SW480 (cell line): Measurements from ENCODE around the gene EFNA4.

Experiments used
- DNase-seq: peaks from one replicate; pipeline ENCODE4 v3.0.0-alpha.2; 2016; ENCODE audit warnings: low spot score

Gene EFNA4

DNA sequence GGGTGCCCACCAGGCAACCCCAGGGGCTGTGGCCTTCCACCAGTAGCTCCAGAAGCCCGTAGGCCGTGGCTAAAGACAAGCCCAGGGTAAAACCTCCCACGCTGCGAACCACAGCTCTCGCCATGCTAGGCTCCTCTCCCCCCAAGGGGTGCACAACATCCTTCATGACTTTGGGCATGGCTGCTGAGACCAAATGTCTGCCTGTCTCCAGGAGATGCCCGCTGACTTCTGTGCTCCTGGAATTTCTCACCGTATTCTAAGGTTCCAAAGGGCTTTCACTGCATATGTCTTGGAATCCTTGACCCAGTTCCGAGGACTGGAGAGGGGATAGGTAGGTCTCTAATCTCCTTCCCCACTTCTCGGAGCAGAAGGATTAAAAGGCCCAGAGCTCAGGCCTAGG lies 30.0 kb upstream of the EFNA4 start, which contains the start of the genes DCST1 and DCST2:
Gene DCST1 (plus strand): TSS at position 301 of the 400 bp plus-strand sequence. CDS start 213 bp downstream, outside the sequence.
Gene DCST2 (minus strand): TSS at position 258 of the 400 bp plus-strand sequence. CDS start 80 bp downstream, at position 178.
- no peak for DNase-seq

DNA sequence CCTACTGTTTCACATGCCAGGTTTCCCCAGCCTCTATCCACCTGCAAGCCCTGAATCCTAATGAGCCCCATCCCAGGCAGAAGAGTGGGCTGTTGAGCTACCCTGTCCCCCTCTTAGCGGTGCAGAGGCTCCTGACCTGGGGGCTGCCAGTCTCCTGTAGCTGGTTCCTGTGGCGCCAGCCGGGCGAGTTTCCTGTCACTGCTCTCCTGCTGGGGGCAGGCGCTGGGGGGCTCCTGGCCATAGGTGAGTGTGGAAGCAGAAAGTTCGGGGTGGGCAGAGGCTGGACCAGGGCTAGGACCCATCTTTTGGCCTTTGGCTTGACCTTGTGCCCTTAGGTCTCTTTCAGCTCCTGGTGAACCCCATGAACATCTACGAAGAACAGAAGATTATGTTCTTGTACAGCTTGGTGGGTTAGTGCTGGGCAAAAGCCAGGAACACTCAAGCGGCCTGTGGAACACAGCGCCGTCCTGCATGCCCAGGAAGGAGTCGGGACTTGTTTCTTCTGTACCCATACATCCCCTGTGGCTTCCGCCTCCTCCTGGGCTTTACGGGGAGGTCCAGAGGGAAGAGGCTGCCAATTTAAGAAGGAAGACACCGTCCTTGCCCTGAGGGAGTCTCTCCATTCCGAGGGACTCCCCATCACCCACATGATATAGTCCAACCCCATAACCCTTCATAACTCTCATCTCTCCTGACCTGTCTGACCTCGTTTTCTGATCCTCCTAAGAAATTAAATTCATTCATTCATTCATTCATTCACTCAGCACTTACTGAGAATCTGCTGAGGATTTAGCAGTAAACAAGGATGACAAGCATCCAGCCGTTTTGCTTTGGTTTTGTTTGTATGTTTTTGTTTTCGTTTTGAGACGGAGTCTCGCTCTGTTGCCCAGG lies 29.0 kb upstream of the EFNA4 start:
- no peak for DNase-seq

GRCh38 chr1:155035936-155036335 lies 27.6 kb upstream of the EFNA4 start:
- no peak for DNase-seq

- DNase-seq = no peak
Measured at GRCh38 chr1:155037043-155037442, 26.5 kb upstream of the EFNA4 start.

DNA sequence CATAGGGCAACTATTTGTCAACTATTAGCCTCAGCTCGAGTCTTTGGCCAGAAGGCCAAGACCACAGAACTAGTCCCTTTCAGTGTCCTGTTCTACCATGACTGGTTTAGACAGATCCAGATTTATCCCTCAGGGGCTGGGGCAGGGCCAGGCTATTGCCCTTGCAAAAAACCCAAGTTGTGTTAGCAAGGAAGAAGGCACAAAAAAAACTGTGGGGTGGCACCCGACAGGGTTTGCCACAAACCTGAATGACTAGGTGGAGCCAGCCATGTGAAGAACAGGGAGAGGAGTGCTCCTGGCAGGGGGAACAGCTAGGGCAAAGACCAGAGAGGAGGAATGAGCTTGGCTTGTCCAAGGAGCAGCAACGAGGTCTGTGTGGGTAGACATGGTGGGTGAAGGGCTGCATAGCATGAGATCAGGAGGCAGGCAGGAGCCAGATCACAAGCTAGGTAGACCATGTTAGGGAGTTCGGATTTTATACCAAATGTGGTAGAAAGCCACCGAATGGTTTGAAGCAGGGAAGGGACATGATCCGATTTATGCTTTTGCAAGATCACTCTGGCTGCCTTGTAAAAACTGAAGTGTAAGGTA lies 25.6 kb upstream of the EFNA4 start:
- DNase-seq = no peak

DNA sequence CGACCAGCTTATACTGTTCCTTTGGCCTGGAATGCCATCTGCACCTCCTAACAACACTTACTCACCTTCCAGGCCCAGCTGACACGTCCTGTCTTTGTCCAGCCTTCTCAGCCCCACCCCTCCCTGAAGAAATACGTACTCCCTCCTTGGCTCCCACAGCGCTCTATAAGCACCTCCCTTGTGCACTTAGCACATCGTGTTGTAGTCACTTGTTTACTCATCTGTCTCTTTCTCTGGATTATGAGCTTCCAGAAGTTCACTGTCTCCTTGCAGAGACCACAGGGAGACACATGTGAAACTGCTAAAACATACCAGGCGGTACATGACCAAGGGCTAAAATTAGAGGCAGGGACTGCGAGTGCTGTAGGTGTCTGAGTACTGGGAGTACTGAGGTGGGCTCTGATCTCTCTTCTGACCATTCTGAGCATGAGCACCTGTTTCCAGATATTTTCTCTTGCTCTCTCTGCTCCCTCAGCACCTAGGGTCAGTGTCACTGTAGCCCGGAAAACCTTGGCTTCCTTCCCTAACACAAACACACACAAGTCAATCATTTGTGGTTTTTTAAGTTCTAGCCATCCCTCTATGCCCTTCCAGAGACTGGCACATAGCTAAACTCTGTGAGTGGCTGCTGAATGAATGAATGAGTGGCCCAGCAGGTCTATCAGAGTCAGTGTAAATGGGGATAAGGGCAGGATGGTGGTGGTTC lies 24.8 kb upstream of the EFNA4 start:
- DNase-seq = no peak

DNA sequence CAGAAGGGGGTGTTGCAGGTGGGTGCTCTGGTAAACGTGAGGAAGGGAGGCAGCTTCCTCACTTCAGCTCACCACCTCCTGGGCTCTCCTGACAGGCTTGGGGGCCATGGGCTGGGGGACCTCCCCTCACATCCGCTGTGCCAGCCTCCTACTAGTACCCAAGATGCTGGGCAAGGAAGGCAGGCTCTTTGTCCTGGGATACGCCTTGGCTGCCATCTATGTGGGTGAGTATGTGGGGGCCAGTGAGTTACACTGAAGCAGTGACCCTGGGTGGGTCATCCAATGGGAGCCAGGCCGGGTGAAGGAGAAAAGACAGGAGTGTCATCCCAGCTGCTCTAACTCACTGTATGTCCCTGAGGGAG lies 24.3 kb upstream of the EFNA4 start:
- DNase-seq = no peak

GRCh38 chr1:155040358-155041093 lies 23.0 kb upstream of the EFNA4 start:
- DNase-seq = no peak

GRCh38 chr1:155042789-155043188 lies 20.8 kb upstream of the EFNA4 start:
- DNase-seq = no peak

GRCh38 chr1:155043301-155043702 lies 20.2 kb upstream of the EFNA4 start:
- DNase-seq = no peak

DNA sequence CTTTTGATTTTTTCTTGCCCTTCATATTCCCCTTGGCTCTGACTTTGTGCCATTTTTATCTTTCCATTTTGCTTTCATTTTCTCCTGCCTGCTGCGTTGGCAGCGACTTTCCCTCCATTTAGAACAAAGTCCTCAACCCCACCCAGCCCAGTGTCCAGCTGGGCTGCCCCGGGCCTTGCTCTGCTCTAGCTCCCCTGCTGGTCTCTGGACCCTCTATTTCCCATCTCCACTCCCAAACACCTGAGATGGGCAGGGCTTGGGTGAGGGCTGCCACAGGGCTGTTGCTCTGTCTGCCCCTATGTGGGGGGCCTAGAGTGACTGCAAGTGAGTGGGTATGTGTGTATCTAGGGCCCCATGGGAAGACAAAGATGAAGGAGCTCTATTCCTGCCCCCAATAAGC lies 19.7 kb upstream of the EFNA4 start:
- DNase-seq = no peak

GRCh38 chr1:155044365-155044764 lies 19.2 kb upstream of the EFNA4 start:
- no peak for DNase-seq

GRCh38 chr1:155044812-155045657 lies 18.5 kb upstream of the EFNA4 start:
- DNase-seq = peak; percentile 74

GRCh38 chr1:155048449-155049334 lies 14.8 kb upstream of the EFNA4 start:
- no peak for DNase-seq

DNA sequence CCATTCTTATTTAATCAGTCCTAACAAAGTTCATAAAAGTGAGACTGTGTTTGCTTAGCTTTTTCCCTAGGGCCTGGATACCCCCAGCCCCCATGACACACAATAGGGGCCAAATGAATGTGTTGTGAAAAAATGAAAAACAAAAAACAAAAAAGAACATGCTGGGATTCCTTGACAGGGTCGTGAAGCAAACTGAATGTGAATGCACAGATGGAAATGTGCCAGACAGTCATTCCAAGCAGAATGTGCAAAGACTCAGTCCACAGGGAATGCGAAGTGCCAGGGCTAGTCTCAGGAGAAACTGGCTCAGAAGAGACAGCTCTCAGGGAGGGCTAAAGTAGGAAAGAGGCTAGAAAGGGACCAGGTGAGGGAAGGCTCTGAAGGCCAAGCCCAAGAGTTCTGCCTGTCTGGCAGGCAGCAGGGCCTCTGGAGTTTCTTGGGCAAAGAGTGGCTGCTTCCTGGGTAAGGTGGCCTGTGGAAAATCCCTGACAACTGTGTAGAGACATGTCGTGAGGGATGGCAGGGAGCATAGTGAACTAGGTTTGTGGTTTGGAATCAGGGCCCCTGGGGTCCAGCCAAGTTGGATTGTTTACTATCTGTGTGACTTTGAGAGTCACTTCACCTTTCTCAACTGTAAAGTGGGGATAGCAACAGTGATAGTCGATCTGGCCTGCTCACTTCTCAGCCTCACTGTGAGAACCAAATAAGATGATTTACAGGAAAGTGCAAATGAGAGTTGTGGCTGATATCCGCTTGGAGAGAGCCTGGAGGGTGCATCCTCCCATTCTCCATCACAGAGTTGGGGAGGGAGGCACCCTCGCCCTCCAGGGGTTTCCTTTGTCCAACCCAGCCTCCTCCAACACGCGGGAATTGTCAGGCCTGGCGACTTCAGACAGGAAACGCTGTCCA lies 13.6 kb upstream of the EFNA4 start:
- no peak for DNase-seq

- peak; percentile 72 for DNase-seq
Measured at GRCh38 chr1:155050560-155051341, 12.8 kb upstream of the EFNA4 start, which contains the start of gene ADAM15. ADAM15 (plus strand) TSS chr1:155051316; CDS start chr1:155051387, 71 bp downstream.

- DNase-seq = no peak
Measured at GRCh38 chr1:155051342-155051776, 12.2 kb upstream of the EFNA4 start.
